HG03135 (cell line): ENCODE results near the gene RORC.
A peak's percentile ranks its signal among the peaks of the same experiment; 100 is the strongest.
"Not testable (repeated sequence)": the region's sequence is repeated elsewhere in the genome, so short reads cannot be mapped to it uniquely, and the experiment has no call there.

Source experiments
- ATAC-seq: cut with Tn5 transposase; IDR thresholded peaks from one replicate; pipeline ENCODE4 v1.9.1; 2021; ENCODE audit warnings: mild to moderate bottlenecking, moderate library complexity; ENCODE audit not compliant: unreplicated experiment

Gene RORC

DNA sequence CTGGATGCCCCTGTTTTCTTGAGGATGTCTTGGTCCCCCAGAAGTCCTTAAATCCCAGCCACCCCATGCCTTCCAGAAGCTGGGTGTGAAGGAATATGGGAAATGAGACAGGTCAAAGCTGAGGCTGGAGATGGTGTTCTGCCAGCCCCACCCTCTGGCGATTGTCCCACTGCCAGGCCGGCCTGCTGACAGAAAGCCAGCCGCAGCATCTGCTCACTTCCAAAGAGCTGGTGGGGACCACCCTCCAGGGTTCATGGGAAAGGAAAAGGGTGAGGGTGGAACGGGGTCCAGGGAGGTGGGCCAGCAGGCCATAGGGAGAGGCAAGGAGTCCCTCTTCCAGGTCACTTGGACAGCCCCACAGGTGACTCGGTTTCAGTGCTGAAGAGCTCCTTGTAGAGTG is 24.5 kb downstream of the RORC start:
- ATAC-seq: no peak

- ATAC-seq: no peak
Measured at GRCh38 chr1:151806170-151806569, 25.4 kb downstream of the RORC start.

DNA sequence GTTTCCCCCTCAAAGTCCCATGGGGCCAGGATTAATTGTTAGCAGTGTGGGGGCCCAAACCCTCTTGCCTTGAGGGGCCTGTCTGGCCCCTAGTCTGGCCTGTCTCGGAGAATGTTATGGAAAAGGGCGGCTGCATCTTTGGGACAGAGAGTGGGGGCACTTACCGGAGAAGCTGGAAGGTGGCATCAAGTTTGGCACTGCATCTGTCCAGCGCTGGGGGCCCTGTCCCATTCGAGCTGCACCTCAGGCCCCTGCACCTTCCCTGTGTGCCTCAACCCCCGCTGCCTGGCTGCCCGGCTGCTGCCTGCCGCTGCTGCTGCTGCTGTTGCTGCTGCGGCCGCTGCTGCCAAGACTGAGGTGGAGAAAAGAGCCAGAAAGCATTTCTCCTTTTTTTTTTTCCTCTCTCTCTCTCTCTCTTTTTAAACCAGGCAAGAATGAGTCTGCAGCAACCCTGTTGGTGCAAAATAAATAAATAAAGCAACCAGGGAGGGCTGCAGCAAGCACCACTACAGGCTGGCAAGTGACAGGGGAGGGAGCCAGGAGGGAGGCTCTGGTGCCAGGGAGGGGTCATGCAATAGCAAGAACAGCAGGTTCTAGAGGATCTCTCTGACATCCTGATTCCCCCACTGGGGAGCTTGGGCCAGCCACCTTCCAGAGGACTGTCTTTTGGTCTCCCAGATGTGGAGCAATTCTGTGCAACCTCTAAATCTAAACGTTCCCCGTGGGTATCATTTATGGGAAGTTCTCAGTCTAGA is 26.4 kb downstream of the RORC start, which contains the start of gene LINGO4:
Gene LINGO4 (minus strand): TSS at position 354 of the 755 bp plus-strand sequence. CDS start 2,715 bp downstream, outside the sequence.
- ATAC-seq: no peak

GRCh38 chr1:151803915-151804314 is 27.7 kb downstream of the RORC start:
- ATAC-seq: no peak

GRCh38 chr1:151803164-151803563 is 28.4 kb downstream of the RORC start:
- ATAC-seq: no peak

GRCh38 chr1:151802372-151802771 is 29.2 kb downstream of the RORC start:
- no peak for ATAC-seq

DNA sequence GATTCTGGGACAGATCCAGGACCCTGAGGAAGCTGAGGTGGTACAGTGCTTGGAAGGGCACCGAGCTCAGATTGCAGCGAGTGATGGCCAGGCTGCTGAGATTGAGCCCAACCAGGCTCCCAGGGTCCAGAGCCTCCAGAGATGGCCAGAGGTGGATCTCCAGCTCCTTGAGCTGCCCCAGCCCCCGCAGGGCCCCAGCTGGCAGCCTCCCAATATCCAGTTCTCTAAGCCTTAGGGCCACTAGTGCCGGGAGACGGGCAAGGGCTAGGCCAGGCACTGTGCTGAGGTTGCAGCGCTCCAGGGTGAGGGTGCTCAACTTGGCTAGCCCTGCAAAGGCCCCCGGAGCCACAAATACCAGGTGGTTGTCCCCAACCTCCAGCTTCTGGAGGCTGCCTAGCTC is 29.8 kb downstream of the RORC start:
- no peak for ATAC-seq

- no peak for ATAC-seq
Measured at GRCh38 chr1:151801310-151801820, 30.2 kb downstream of the RORC start.

DNA sequence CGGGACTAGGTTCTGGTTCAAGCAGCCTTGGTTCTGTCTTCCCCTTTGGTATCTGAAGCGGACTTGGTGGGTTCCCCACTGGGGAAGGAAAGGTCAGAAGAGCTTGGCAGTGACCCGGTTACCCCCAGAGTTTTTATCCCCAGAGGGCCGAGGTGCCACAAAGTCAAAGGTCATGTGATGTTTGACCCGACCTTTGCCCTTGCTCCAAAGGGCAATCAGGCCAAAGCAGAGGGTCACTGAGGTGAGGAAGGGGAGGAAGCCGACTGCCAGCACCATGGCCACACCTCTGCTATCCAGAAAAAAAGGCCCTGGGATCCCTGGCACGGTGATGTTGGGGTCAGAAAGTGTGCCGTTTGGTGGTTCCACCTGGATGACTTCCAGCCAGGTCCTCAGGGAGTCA is 30.8 kb downstream of the RORC start:
- no peak for ATAC-seq

DNA sequence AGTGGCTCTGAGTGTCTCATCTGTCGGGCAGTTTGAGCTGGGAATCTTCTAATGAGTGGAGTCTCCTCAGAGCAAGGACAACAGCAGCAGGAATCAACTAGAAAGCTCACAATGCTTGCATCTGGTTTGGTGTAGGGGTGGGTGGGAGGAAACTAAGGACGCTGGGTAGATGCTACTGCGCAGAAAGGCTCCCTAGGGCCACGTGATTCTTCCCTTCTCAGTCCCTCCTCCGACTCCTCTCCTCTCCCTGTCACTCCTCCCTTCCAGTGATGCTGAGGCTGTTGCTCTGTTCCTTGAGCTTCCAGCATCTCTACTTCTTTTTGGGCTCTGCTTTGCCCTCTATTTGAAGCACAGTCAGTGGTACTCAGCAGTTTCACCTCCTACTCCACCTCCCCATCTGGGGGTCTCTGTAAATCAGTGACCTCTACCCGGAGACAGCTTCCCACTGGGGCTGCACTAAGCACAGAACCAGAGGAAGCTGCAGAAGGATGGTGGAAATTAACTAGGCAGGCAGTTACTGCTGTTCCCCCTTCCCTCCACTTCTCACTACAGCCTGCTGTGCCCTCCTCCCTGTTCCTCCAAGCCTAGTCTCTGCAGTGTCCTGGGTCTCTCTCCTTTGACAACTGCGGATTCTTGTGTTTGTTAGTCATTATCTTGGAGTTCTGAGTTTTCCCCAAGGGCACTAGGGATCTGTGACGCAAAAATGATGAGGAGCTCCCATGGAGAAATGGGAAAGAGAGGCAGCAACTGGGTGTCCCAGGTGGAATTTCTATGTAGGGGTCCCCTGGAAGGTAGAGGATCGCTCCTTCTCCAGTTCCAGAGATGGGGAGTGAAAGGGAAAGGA is 32.2 kb downstream of the RORC start:
- ATAC-seq: no peak

GRCh38 chr1:151798571-151798970 is 33.0 kb downstream of the RORC start:
- no peak for ATAC-seq

GRCh38 chr1:151790940-151791651 is 40.5 kb downstream of the RORC start:
- no peak for ATAC-seq

GRCh38 chr1:151790071-151790939 is 41.3 kb downstream of the RORC start, which contains the start of gene TDRKH:
TDRKH (minus strand) TSS chr1:151790500; CDS start chr1:151783022, 7,478 bp downstream.
- ATAC-seq: peak; percentile 97

DNA sequence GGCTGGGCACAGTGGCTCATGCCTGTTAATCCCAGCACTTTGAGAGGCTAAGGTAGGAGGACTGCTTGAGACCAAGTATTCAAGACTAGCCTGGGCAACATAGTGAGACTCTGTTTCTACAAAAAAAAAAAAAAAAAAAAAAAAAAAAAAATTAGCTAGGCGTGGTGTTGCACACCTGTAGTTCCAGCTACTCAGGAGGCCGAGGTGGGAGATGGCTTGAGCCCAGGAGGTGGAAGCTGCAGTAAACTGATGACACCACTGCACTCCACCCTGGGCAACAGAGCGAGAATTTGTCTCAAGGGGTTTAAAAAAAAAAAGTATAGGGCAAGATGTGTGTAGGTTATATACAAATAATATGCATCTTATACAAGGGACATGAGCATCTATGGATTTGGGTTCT is 43.9 kb downstream of the RORC start:
- no peak for ATAC-seq

DNA sequence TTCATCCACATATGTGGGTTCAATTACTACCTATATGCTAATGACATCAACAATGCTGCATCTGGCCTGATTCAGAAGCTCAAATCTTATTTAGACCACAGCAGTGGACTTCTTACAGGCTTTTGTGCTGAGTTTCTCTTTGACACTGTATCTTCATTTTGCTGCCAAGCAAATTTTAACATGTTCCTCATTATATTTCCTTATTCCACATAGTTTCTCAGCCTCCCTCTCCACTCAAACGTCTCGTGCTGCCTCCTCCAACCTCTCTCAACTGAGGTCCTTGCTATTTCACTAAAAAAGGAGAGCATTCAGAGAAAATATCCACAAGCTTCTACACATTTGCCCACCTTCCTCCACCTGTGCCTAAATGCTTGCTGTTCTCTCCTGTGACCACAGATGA is 47.8 kb downstream of the RORC start:
- no peak for ATAC-seq

- ATAC-seq: no peak
Measured at GRCh38 chr1:151782741-151783140, 48.9 kb downstream of the RORC start.

- not testable (repeated sequence) for ATAC-seq
Measured at GRCh38 chr1:151782026-151782425, 49.6 kb downstream of the RORC start.

DNA sequence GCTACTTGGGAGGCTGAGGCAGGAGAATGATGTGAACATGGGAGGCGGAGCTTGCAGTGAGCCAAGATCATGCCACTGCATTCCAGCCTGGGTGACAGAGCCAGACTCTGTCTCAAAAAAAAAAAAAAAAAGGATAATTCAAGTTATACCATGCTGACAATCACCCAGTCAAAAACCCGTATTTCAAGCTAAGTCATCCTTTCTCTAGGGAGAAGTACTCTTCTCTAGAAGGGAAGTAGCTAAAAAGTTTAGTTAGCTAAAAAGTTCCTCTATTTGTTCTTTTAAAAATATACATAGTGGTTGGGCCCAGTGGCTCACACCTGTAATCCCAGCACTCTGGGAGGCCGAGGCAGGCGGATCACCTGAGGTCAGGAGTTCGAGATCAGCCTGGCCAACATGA is 50.9 kb downstream of the RORC start:
- ATAC-seq: not testable (repeated sequence)

DNA sequence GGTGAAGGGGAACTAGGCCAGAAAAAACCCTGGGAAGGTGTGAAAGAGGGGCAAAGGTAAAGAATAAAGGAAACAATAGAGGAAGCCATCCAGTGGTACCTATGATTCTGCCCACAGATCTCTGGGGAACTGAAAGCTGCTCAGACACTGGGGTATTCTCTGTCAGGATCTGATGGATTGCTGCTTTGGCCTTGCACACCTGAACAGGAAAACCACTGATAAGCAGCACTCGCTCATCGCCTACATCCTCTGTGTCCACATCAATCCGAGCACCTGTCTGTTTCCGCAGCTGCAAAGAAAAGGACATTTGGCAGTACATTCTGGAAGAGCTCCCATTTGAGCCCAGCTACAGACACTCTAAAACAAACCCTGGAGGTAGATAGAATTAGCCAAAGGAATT is 51.8 kb downstream of the RORC start:
- no peak for ATAC-seq

DNA sequence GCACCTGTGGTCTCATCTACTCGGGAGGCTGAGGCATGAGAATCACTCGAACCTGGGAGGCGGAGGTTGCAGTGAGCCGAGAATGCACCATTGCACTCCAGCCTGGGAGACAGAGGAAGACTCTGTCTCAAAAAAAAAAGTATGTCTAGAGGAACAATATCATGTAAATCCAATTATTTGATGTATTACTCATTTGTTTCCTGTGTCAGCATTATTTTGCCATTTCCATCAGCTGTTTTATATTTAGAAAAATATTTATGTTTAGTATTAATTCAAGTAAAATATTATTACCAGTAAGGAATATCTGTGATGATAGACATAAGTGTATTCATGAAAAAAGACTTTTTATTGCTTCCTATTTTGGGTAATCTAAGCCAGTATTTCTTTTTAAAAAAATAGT is 54.3 kb downstream of the RORC start:
- no peak for ATAC-seq
